VCaP (cell line): Measurements from ENCODE around the gene ARHGAP24.

ENCODE experiments used
- H3K27ac ChIP-seq: fragments of 450-650 bp; 2 replicates; pipeline ENCODE4 v1.5.1; 2017
- TF ChIP-seq, protein P1 (sequence below): fragments of 450-650 bp; conservative IDR thresholded peaks from 2 replicates; pipeline ENCODE4 v1.5.1; 2017; ENCODE audit warnings: mild to moderate bottlenecking, moderate library complexity

ARHGAP24 gene

DNA sequence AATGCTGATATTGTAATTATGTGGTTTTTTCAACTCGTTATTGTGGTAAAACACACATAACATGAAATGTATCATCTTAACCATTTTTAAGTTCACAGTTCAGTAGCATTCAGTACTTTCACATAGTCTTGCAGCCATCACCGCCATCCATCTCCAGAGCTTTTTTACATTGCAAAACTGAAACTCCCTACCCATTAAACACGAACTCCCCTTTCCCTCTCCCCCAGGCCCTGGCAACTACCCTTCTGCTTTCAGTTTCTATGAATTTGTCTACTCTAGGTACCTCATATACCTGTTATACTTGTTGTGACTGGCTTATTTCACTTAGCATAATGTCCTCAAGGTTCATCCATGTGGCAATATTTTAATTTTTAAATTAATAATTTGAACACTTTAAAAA, 504.3 kb downstream of the ARHGAP24 start:
- no peak overlapping the region for H3K27ac ChIP-seq
- TF ChIP-seq, protein P1, sequence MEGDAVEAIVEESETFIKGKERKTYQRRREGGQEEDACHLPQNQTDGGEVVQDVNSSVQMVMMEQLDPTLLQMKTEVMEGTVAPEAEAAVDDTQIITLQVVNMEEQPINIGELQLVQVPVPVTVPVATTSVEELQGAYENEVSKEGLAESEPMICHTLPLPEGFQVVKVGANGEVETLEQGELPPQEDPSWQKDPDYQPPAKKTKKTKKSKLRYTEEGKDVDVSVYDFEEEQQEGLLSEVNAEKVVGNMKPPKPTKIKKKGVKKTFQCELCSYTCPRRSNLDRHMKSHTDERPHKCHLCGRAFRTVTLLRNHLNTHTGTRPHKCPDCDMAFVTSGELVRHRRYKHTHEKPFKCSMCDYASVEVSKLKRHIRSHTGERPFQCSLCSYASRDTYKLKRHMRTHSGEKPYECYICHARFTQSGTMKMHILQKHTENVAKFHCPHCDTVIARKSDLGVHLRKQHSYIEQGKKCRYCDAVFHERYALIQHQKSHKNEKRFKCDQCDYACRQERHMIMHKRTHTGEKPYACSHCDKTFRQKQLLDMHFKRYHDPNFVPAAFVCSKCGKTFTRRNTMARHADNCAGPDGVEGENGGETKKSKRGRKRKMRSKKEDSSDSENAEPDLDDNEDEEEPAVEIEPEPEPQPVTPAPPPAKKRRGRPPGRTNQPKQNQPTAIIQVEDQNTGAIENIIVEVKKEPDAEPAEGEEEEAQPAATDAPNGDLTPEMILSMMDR = no peak

- TF ChIP-seq, protein P1 = no peak
These were observed 511.3 kb downstream of the ARHGAP24 start for GRCh38 chr4:85986266-85986665.

DNA sequence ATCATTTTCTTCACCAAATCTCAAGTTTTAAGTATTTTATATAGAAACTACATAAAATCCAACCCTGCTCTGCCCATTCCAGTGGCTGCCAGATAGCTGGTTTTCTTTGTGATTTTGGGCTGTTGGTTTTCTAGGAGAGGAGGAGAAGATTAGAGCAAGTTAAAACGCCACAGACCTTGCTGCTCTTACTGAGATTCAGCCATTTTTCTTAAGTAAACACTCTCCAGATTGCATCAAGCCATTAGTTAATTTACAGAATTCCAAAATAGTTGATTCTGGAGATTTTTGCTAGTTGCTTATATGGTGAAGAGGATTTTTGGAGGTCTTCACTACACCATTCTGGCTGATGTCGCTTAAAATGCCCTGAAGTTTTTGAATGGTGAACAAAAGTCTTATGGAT, 518.7 kb downstream of the ARHGAP24 start:
- H3K27ac ChIP-seq = no peak overlapping the region
- TF ChIP-seq, protein P1 = no peak

More at GRCh38 chr4:85986266-85986665, 511.3 kb downstream of the ARHGAP24 start:
- H3K27ac ChIP-seq = no peak overlapping the region

GRCh38 chr4:85994576-85994975, 519.6 kb downstream of the ARHGAP24 start:
- H3K27ac ChIP-seq = no peak overlapping the region
- TF ChIP-seq, protein P1 = no peak

DNA sequence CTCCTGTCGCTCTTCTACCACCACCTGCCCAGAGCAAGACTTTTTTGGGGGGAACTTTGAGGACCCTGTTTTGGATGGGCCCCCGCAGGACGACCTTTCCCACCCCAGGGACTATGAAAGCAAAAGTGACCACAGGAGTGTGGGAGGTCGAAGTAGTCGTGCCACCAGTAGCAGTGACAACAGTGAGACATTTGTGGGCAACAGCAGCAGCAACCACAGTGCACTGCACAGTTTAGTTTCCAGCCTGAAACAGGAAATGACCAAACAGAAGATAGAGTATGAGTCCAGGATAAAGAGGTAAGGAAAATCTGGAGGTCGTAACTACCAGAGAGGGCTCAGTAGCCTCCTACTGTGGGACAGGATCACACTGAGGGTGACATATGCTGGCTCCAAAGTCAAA, 520.4 kb downstream of the ARHGAP24 start:
- TF ChIP-seq, protein P1 = no peak
- H3K27ac ChIP-seq = no peak overlapping the region

DNA sequence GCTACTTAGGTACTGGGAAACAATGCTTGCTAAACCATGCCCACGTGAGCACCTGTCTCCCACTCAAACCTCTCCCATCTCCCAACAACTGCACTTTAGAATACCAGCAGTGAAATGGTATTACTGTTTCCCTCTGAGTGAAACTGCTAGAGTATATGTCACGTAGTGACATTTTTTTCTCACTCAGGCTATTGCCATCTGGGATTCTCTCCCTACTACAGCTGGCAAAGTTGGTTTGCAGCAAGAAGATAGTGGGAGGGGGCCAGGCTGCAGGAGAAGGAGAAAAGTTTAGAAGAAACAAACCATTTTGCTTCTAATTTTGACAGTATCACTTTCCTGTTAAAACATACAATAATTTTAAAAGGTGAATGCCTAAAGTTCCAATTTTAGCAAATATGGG, 526.6 kb downstream of the ARHGAP24 start:
- TF ChIP-seq, protein P1 = no peak
- H3K27ac ChIP-seq = no peak overlapping the region

DNA sequence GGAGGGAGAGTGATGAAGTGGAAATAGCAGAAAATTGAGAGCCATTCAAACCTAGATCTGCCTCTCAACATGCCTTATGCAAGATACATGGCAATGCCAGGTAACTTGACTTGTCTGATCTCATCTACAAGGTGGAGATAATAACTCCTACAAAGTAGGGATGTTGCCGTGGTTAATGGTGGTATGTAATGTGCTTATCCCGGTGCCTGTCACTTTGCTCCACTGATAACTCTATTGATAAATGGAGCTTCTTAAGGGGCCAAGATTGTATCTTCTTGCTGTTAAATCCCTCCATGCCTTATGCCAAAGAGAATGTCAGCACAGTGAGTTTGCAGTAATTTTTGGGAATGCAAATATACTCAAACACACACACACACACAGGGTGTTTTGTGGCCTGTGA, 529.1 kb downstream of the ARHGAP24 start:
- TF ChIP-seq, protein P1 = no peak
- H3K27ac ChIP-seq = no peak overlapping the region

- TF ChIP-seq, protein P1 = no peak
- no peak overlapping the region for H3K27ac ChIP-seq
These were observed 531.1 kb downstream of the ARHGAP24 start for GRCh38 chr4:86006057-86006456.
